Stimulated activated CD4-positive, alpha-beta T cell treated with anti-CD3 and anti-CD28 coated beads, TNF-alpha, amount 100 ng/mL, for 4 hours (primary cell): ENCODE measurements around the gene SAMD14.

Source experiments
- DNase-seq, 3 experiments: peaks; one replicate each; pipeline ENCODE4 v3.0.0-alpha.2; 2020; ENCODE audit warnings: low read depth in 3 of 3

Gene SAMD14

GRCh38 chr17:50097455-50097854 is 32.5 kb downstream of the SAMD14 start:
- no peak for DNase-seq

GRCh38 chr17:50096758-50097157 is 33.2 kb downstream of the SAMD14 start:
- DNase-seq, result no peak

- DNase-seq, result no peak
These were observed 33.9 kb downstream of the SAMD14 start for GRCh38 chr17:50096092-50096491.

- no peak for DNase-seq
These were observed 34.3 kb downstream of the SAMD14 start for GRCh38 chr17:50095626-50096037.

- DNase-seq, result peak; percentile 91 to 93 (median 91)
These were observed 35.0 kb downstream of the SAMD14 start, which contains the start of gene PDK2 for GRCh38 chr17:50094753-50095619. Gene PDK2, plus strand, starts transcription at chr17:50095351. Its CDS starts 85 bp downstream, at chr17:50095436.

GRCh38 chr17:50094243-50094752 is 35.7 kb downstream of the SAMD14 start:
- DNase-seq, result peak; percentile 77 to 91 (median 86)

- DNase-seq, result no peak
These were observed 36.2 kb downstream of the SAMD14 start for GRCh38 chr17:50093807-50094206.

- no peak for DNase-seq
These were observed 36.7 kb downstream of the SAMD14 start for GRCh38 chr17:50093246-50093645.

- no peak for DNase-seq
These were observed 38.1 kb downstream of the SAMD14 start for GRCh38 chr17:50091918-50092285.

- no peak for DNase-seq
These were observed 38.7 kb downstream of the SAMD14 start for GRCh38 chr17:50090971-50091917.

- DNase-seq, result no peak
These were observed 39.9 kb downstream of the SAMD14 start for GRCh38 chr17:50090071-50090470.

GRCh38 chr17:50088952-50089825 is 40.8 kb downstream of the SAMD14 start:
- no peak for DNase-seq

- no peak for DNase-seq
These were observed 42.0 kb downstream of the SAMD14 start for GRCh38 chr17:50087912-50088405.

- DNase-seq, result peak; percentile 51 to 60 (median 55)
These were observed 42.6 kb downstream of the SAMD14 start for GRCh38 chr17:50087246-50087911.

- DNase-seq, result no peak
These were observed 48.2 kb downstream of the SAMD14 start for GRCh38 chr17:50081757-50082156.

- DNase-seq, result no peak
These were observed 49.1 kb downstream of the SAMD14 start for GRCh38 chr17:50080827-50081226.

- DNase-seq, result no peak
These were observed 49.9 kb downstream of the SAMD14 start for GRCh38 chr17:50080096-50080480.

GRCh38 chr17:50079334-50080095 is 50.4 kb downstream of the SAMD14 start:
- DNase-seq, result no peak

- no peak for DNase-seq
These were observed 51.5 kb downstream of the SAMD14 start for GRCh38 chr17:50078430-50078829.
